ENCODE results near the gene BNC1. TPM values are rescaled to one million over a fixed set of nuclear protein-coding genes. Genes with fewer than 3 reads are reported as not detected.

Gene BNC1
- total RNA-seq, 1 experiment from 2014 or later = not detected

GRCh38 chr15:83305704-83306291 lies 21.3 kb upstream of the BNC1 start:
- TF ChIP-seq CTCF (IDR thresholded peaks at IDR 0.05; ENCODE audit: unreplicated experiment) = no peak
- peaks cover 17% of the 10 kb centered on the region for H3K4me1 Mint-ChIP-seq (ENCODE audit: low read depth, unreplicated experiment)
- no peak overlapping the region for H3K4me3 Mint-ChIP-seq (ENCODE audit: low read depth, unreplicated experiment)
- intact Hi-C loops (cut with micrococcal nuclease; ENCODE audit: unreplicated experiment) = loop anchor here (5.0 kb wide), 1 partner anchor 38 kb away; no protein-coding TSS in a partner anchor
- H3K9me3 Mint-ChIP-seq (ENCODE audit: low read depth, unreplicated experiment) = no peaks in the 10 kb centered on the region
- H3K27me3 Mint-ChIP-seq (ENCODE audit: unreplicated experiment) = peaks cover 9% of the 10 kb centered on the region
- H3K36me3 Mint-ChIP-seq (ENCODE audit: insufficient read depth, unreplicated experiment) = no peaks in the 10 kb centered on the region
- H3K27ac Mint-ChIP-seq (ENCODE audit: unreplicated experiment) = no peak overlapping the region
- BruUV-seq (replicated peaks) = no TSS peak
- peak; percentile 28 for DNase-seq
- CTCF ChIA-PET = interaction anchor here (1.0 to 1.3 kb wide), 2 partner anchors 12 to 57 kb away, joined by 3 read pairs; no protein-coding TSS in a partner anchor

- Mint-ChIP-seq H3K36me3 (ENCODE audit: insufficient read depth, unreplicated experiment) (no peaks in the 10 kb centered on the region), H3K27me3 (ENCODE audit: unreplicated experiment) (peaks cover 11% of the 10 kb centered on the region), H3K27ac (ENCODE audit: unreplicated experiment) (no peak overlapping the region), H3K4me1 (ENCODE audit: low read depth, unreplicated experiment) (peaks cover 15% of the 10 kb centered on the region), H3K9me3 (ENCODE audit: low read depth, unreplicated experiment) (no peaks in the 10 kb centered on the region), H3K4me3 (ENCODE audit: low read depth, unreplicated experiment) (no peak overlapping the region)
- no peak for TF ChIP-seq CTCF (IDR thresholded peaks at IDR 0.05; ENCODE audit: unreplicated experiment)
- CTCF ChIA-PET = interaction anchor here (0.6 to 1.3 kb wide), 3 partner anchors 12 to 139 kb away, joined by 3 to 5 read pairs (median 3); no protein-coding TSS in a partner anchor
- intact Hi-C loops (cut with micrococcal nuclease; ENCODE audit: unreplicated experiment) = loop anchor here (5.0 kb wide), 1 partner anchor 38 kb away; no protein-coding TSS in a partner anchor
- BruUV-seq (replicated peaks) = no TSS peak
- DNase-seq = no peak
Measured at GRCh38 chr15:83304861-83305703, 20.6 kb upstream of the BNC1 start.

- Mint-ChIP-seq H3K4me1 (ENCODE audit: low read depth, unreplicated experiment) (peaks cover 15% of the 10 kb centered on the region), H3K27me3 (ENCODE audit: unreplicated experiment) (peaks cover 23% of the 10 kb centered on the region), H3K4me3 (ENCODE audit: low read depth, unreplicated experiment) (no peak overlapping the region), H3K36me3 (ENCODE audit: insufficient read depth, unreplicated experiment) (no peaks in the 10 kb centered on the region), H3K27ac (ENCODE audit: unreplicated experiment) (no peak overlapping the region), H3K9me3 (ENCODE audit: low read depth, unreplicated experiment) (no peaks in the 10 kb centered on the region)
- BruUV-seq (replicated peaks) = no TSS peak
- intact Hi-C loops (cut with micrococcal nuclease; ENCODE audit: unreplicated experiment) = no loop called here
- DNase-seq = no peak
- TF ChIP-seq CTCF (IDR thresholded peaks at IDR 0.05; ENCODE audit: unreplicated experiment) = no peak
- CTCF ChIA-PET = no interaction called here
Measured at GRCh38 chr15:83303535-83303934, 19.1 kb upstream of the BNC1 start.

- no peaks in the 10 kb centered on the region for H3K36me3 Mint-ChIP-seq (ENCODE audit: insufficient read depth, unreplicated experiment)
- no peaks in the 10 kb centered on the region for H3K9me3 Mint-ChIP-seq (ENCODE audit: low read depth, unreplicated experiment)
- intact Hi-C loops (cut with micrococcal nuclease; ENCODE audit: unreplicated experiment) = no loop called here
- no peak overlapping the region for H3K4me3 Mint-ChIP-seq (ENCODE audit: low read depth, unreplicated experiment)
- no peak overlapping the region for H3K27ac Mint-ChIP-seq (ENCODE audit: unreplicated experiment)
- peaks cover 9% of the 10 kb centered on the region for H3K4me1 Mint-ChIP-seq (ENCODE audit: low read depth, unreplicated experiment)
- H3K27me3 Mint-ChIP-seq (ENCODE audit: unreplicated experiment) = peaks cover 25% of the 10 kb centered on the region
- no peak for TF ChIP-seq CTCF (IDR thresholded peaks at IDR 0.05; ENCODE audit: unreplicated experiment)
- CTCF ChIA-PET = no interaction called here
- no TSS peak for BruUV-seq (replicated peaks)
- DNase-seq = no peak
Measured at GRCh38 chr15:83300826-83301225, 16.4 kb upstream of the BNC1 start.

Measured in Calu3 (cell line).